ENCODE data around the gene UBE2D2.

The UBE2D2 gene

GRCh38 chr5:139647506-139648204 is 86.5 kb downstream of the UBE2D2 start:
- peak overlapping the region; percentile 90 for H3K27ac ChIP-seq
- no peak for TF ChIP-seq CTCF (conservative IDR thresholded peaks at IDR 0.05)

- no peak for TF ChIP-seq CTCF (conservative IDR thresholded peaks at IDR 0.05)
- peak within 1 kb of the TSS; percentile 90 for H3K27ac ChIP-seq
Observed at GRCh38 chr5:139648205-139649081, 87.3 kb downstream of the UBE2D2 start, which contains the start of gene CXXC5. Gene CXXC5 (plus strand): TSS chr5:139648349. CDS start chr5:139680524, 32,175 bp downstream.

DNA sequence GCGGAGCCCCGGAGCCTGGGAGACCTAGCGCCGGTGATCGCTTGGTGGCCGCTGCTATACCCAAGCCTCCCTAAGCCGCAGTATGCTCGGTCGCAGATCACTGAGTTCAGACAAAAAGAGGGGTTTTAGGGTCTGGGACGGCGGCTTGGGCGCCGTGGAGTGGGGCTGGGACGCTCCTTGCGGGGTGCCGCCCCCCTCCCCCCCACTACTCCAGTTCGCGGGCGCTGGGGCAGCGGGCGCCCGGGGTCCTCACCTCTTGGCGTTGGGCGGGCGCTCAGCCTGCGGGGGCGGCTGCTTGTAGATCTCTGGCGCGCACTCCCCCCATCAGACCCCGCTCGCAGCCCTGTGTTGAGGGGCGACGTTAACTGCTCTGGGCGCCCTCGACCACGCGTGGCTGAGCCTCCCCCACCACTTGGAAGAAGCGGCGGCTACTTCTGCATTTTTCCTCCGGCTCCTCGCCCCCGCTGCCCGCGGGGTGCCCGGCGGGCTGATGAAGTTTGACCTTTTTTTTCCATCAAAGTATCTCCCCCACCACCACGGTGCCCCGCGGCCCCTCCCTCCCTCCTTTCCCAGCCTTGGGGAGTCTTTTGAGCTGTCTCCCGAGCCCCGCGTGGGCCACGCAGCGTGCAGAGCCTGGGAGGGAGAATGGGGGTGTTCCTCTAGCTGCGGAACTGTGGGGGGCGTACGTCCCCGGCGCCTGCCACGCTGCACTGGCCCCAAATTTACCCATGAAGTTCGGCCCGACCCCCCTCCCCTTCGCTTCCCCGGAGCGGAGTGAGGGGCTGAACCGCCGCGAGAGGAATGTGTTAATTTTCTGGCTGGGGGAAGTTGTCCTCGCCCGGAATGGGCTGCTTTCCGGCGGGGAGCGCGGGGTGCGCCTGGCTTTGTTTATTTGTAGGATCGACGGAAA is 88.2 kb downstream of the UBE2D2 start:
- TF ChIP-seq CTCF (conservative IDR thresholded peaks at IDR 0.05): no peak
- H3K27ac ChIP-seq: peak overlapping the region; percentile 90

DNA sequence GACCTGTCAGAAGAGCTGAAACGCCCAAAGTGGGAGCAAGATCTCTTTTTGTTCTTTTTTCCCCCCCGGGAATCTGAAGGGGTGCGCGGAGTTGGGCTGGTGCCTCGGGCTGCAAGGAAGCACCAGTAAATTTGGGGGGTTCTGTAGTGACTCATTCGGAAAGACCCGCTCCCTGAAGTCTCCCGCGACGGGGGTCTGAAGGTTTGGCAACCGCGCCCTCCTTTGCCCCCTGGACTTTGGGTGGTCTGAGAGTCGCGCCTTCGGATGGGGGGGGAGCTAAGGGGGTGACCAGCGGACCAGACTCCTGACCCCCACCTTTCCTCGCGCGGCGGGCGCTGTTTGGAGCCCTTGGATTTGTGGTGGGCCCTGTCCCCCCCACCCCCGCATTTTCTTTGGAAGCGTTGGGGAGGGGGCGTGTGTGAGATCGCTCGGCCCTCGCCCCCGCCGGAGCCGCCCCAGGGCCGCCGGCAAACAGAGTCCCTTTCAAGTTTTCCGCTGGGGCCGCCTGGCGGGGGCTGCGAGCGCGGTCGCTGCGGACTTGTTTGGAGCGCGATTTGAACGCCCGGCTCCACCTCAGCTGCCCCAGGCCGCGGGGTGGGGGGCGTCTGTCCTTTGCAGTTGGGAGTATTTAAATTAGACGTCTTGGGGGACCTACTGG is 89.0 kb downstream of the UBE2D2 start:
- no peak for TF ChIP-seq CTCF (conservative IDR thresholded peaks at IDR 0.05)
- H3K27ac ChIP-seq: peak overlapping the region; percentile 90

- peak overlapping the region; percentile 90 for H3K27ac ChIP-seq
- TF ChIP-seq CTCF (conservative IDR thresholded peaks at IDR 0.05): no peak
Observed at GRCh38 chr5:139650689-139651042, 89.5 kb downstream of the UBE2D2 start.

DNA sequence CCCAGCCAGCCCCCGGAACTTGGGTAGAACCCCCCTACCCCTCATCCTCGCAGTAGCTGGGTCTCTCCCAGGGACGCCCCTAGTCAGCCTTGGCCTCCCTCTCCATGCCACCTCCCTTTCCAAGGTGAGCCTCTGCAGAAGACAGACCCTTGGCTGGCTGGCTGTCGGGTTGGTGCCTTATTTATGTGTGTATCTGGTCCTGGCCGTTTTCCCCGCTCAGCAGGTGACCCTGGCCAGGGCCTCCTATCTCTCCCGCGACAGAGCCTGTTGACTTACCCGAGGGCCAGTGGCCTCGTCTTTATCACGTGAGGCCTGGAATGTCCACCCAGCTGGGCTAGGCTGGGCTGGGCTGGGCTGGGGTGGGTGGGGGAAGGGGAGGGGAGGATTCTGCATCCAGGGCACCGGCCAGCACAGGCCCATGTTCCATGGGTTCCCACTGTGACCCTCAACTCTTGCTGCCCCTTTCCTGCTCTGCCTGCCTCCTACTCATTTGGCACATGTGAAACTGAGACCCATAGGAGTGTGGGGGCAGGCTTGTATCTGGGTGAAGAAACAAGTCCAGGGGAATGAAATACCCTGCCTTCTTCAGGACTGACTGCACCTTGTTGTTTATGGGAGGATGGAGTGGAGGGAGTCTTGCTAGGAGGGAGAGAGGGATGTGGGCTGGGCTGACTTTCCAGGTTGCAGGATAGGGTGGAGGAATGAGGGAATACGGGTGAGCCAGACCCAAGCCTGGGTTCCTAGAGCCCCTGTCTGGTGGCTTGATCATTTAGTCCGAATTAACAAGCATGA is 90.1 kb downstream of the UBE2D2 start:
- TF ChIP-seq CTCF (conservative IDR thresholded peaks at IDR 0.05): no peak
- peak overlapping the region; percentile 90 for H3K27ac ChIP-seq

Measured in VCaP (cell line).